ENCODE data around the gene TIMMDC1.
"Not testable (repeated sequence)": the region's sequence is repeated elsewhere in the genome, so short reads cannot be mapped to it uniquely, and the experiment has no call there.

Gene TIMMDC1

DNA sequence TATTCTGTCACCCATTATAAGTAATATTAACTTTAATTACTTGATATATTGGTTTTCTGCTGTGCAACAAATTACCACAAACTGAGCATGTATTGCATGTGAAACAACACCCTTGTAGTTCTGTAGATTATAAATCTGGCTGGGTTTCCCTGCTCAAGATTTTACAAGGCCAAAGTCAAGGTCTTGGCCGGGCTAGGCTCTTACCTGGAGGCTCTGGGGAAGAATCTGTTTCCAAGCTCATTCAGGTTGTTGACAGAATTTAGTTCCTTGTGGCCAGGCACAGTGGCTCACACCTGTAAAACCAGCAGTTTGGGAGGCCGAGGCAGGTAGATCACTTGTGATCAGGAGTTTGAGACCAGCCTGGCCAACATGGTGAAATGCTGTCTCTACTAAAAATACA, 16.3 kb downstream of the TIMMDC1 start:
- no peak for DNase-seq

DNA sequence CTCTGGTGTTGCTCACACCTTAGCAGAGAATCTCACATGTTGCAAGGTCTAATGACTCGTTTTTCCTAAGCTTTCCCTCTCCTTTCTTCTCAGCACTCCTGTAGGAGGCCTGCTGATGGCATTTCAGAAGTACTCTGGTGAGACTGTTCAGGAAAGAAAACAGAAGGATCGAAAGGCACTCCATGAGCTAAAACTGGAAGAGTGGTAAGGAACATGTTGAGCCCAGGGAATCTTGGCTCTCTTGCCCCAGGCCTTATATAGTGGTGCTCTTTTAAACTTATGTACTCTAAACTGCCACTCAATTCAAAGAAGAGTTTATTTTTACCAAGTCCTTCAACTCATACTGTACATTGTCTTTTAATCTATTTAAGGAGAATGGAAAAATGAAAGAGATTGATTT, 18.8 kb downstream of the TIMMDC1 start:
- DNase-seq: no peak

DNA sequence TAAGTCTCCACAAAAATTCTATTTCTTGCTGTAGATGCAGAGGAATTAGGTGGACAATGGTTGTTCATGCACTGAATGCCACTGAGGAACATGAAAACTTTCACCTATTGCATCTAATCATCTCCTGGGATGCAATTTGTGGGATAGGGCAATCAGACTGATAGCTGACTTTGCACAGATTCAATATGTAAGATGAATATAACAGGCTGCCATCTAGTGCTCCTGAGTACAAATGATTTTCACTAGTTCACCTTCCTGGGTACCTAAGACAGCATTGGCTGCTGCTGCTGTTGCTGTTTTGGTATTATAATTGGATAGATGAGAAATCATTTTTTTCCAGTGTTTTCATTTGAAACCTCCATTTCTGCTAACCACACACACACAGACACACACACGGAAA, 19.7 kb downstream of the TIMMDC1 start:
- DNase-seq: no peak

DNA sequence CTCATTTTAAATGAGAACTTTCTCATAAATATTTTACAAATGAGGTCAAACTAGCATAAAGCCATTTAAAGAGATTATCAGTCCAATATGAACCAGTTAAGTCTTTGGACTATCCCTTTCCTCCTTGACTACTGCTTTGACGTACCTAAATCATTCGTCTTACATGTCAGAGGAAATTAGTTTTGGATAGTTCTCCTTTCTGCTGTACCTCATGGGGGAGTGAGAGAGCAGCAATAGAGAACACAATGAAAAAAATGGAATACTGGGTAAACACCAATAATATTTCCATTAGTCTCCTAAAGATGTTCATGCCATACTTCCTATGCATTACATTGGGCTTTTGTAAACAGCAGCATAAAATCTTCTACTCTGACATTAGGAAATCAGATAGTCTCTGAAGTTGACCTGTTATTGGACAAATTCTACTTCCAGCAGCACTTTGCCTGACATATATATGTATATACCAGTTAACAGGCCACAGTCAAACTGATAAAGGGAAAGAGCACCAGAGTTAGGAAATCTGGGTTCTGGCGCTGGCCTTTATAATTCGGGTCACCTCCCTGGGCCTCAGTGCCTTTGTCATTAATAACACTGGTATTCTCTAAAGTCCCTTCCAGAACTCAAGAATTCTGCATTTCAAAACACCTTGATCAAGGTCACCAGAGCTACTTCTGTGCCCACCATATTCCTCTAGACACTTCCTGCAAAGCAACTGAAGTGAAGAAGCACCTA, 26.8 kb downstream of the TIMMDC1 start:
- DNase-seq: no peak

DNA sequence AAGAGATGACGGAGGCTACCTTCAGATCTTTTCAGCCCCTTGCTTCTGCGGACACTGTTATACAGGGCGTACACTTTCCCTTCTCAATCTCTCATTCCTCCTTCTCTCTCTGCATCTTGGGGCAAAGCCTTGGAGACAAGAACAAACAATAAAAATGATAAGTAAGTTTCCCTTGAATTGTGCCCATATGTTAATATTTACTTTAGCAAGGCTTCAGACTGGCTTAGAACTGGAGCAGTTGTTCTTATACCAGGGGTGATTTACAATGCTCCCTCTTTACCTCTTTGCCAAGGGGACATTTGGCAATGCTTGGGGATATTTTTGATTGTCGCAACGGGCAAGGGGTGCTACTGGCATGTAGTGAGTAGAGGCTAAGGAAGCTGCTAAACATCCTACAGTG, 29.4 kb downstream of the TIMMDC1 start:
- DNase-seq: no peak

DNA sequence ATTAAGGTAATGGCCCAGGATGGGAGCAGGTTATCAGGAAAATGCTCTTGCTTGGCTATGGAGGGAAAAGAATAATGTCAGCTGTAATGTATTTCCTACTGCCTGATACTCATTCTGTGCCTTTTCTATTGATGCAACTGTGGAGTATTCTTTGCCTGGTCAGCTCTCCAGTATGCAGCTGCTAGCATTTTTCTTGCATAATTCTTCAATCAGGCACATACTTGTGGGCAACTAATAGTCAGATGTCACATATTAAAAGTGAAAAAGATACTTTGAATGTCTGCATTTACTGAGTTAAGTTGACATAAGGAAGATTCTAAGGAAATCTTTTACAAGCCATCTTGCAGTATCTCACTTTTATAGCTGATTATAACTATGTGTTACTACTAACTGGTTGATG, 31.5 kb downstream of the TIMMDC1 start:
- DNase-seq: no peak

DNA sequence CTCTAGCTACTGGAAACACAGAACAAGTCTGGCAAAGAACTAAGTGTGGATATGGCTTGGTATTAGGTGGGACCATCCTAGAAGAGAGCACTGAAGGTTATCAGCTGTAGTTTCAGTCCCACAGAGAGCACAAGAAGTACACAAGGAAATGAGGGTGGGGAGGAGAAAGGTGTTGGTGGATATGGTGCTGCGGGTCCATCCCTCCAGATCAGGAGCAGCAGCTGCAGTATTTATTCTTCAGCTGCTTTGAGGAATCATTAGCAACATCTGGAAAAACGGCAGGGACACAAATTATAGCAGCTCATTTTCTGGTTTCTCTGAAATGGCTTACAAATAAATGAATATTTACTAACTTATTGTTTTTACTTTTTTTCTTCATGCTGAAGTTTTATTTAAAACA, 32.1 kb downstream of the TIMMDC1 start:
- DNase-seq: no peak

DNA sequence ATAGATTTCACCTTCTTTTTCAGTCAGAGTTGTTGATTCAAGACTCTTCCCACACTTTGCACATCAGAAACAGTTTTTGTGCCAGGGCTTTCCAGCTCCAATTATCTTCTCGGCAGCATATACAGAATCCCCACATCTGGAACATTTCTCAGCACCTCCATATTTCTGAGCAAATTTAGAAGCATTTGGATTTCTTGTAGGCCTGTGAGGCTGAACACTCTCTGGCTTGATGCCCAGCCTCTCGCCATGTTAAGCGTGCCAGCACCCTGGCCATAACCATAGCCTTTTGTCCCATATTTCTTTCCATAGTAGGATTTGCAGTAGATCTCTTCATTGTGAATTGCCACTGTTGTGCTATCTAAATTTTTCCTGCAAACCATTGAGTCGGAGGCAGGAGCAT, 32.8 kb downstream of the TIMMDC1 start:
- no peak for DNase-seq

DNA sequence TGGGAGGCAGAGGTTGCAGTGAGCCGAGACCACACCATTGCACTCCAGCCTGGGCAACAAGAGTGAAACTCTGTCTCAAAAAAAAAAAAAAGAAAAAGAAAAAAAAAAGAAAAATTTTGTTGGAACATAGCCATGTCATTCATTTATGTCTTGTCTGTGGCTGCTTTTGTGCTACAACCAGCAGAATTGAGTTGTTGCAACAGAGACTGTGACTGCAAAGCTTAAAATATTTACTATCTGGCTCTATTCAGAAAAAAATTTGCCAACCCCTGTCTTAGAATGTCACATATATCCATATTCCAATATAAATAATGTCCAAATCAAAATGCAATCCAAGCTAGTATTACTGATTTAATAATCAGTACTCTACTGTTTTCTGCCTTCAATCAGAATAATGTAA, 35.9 kb downstream of the TIMMDC1 start:
- no peak for DNase-seq

DNA sequence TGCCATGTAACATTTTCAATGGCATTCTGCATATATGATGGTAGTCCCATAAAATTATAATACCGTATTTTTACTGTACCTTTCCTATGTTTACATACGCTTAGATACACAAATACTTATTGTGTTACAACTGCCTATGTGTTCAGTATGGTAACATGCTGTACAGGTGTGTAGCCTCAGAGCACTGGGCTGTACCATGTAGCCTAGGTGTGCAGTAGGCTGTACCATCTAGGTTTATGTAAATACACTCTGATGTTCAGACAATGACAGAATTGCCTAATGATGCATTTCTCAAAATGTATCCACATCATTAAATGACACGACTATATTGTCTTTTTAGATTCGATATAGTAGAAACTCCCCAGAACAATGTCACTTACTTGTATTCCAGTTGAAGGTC, 38.4 kb downstream of the TIMMDC1 start:
- no peak for DNase-seq

DNA sequence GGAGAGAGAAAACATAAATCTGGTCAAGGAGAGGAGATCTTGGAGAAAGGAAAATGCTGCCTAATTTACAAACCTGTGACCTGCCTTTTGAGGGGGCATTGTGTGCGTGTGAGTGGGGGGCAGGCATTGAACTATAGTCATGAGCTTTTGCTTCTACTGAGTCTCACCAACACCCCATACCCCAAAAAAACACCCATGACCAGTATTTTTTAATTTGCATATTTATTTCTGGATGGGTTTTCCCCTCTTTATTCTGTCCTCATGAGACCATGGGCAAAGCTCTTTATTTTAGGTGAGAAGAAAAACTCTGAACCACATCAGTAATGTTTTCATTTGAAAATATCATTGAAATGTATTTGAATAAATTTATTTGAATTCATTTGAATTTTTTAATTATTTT, 40.4 kb downstream of the TIMMDC1 start:
- DNase-seq: no peak

DNA sequence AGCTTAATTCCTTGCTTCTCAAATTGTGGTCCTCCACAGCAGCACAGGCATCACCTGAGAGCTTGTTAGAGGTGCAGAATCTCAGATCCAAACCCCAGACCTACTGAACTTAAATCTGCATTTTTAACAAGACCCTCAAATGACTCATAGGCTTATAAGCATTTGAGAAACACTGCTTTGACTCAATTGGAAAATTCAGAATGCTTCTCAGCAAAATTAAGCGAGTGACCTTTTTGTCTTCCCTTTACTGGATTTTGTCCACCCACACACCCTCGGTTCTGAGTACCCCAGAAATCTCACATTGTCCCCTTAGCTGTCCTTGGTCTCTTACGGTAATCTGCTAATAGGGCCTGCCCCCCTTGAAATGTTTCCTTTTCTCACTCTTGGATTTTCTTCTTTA, 43.2 kb downstream of the TIMMDC1 start:
- DNase-seq: no peak

DNA sequence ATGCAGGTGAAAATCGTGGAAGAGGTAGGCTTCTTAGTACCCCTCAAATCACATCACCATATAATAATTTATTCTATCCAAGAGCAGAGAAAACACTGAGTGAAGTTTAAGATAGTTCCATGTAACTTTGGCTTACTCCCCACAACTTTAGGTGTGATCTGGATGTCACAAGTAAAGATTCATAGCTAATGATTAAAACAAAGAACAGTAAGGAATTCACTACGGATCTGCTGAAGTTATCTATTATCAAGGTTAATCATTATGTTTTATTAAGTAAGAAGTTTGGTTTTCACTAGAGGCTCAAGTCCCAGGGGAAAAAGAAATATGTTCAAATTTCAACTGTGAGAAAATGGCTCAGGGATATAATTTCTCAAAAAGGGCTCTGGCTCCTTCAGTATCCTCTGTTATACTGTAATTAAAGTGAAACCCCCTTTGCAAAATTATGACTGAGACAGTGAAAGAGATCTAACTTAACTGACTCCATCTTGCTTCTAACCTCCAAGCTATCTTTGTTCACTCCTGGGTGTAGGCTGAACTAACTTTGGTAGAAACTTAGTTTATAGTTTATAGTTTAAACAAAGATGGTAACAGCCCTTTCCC, 43.9 kb downstream of the TIMMDC1 start:
- no peak for DNase-seq

DNA sequence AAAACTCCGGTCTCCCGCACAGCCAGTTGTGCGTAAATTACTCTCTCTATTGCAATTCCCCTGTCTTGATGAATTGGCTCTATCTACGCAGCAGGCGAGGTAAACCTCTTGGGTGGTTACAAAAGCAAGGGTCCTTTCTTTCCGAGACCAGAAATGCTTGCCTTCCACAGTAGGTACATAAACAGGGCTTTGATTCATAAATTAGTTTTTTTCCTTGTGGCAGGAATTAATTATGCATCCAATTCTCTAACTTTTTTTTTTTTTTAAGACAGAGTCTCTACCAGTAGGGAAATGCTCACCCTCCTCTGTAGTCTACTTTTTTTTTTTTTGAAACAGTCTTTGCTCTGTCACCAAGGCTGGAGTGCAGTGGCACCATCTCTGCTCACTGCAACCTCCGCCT, 44.8 kb downstream of the TIMMDC1 start:
- no peak for DNase-seq

DNA sequence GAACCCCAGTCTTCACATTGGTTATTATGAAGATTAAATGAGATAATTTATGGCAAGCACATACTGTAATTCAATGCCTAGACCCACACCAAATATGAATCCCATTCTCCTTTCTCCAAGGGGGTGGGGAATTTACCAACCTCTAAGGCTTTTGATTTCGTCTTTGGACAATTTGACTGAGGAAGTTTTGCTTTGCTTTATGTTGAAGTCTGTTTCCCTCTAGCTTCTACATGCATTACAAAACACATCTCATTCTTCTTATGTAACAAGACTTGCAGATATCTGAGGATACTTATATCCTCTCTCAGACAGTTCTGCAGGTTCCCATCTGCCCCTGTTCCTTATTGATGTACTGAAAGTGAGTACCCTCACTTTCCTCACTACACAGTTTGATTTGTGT, 48.9 kb downstream of the TIMMDC1 start:
- no peak for DNase-seq

DNA sequence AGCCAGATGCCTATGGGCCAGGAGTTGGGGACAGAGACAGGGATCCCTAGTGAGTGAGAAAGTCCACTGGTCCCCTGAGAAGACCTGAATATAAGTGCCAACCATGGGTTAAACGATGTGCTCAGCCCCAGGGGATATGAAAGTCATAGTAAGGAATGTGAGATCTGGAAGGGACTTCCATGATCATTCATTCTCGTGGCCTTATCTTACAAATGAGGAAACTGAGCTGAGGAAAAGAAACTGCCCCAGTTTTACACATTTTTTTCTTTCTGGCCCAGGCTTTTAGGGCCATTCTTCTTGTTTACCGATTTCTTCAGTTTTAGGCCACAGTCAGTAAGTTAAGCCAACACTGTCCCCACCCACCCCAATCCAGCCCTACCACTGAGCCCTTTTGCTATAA, 50.0 kb downstream of the TIMMDC1 start:
- DNase-seq: no peak

DNA sequence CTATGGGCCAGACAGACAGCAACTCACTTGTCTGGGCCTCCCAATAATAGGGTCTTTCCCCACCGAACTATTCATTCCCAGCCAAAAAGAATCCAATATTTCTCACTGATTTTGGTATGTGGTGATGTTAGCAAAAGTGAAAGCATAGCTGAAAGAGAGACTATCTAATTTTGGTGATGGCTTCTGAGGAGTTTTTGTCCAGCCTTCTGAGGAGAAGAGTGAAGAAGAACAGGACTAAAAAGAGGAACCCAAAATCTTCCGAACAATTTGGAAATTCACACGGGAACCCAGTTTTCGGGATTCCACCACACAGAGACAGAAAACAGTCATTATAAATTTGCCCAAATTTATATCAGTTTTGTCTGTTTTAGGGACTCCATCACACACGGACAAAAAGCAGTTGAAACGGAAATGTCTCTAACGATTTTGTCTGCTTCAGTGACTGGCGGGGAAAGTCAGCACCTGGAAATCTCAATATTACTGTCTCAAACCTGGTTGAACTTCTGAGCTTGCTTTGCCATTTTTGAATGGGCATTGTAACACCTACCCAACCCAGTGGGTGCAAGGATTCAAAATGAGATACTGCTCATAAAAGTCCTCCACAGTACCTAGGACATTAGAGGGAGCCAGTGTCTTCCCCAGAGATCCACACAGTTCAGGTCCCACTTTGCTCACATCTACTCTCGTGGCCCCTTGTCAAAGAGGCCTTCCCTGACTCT, 52.0 kb downstream of the TIMMDC1 start:
- DNase-seq: no peak

DNA sequence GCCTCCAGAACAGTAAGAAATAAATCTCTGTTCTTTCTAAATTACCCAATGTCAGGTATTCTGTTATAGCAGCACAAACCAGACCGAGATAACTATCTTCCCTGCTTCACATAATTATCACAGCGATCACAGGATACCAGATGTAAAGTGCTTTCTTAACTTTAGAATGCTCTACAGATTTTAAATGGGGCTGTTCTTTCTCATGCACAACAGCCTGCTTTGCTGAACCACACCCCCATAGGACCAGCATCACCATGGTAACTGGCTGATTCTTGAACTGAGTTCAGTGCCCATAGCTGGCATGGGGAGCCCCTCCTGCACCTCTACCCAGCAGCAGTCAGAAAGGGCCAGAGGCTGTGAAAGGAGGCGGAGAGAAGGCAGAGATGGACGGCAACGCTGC, 53.3 kb downstream of the TIMMDC1 start:
- DNase-seq: no peak

DNA sequence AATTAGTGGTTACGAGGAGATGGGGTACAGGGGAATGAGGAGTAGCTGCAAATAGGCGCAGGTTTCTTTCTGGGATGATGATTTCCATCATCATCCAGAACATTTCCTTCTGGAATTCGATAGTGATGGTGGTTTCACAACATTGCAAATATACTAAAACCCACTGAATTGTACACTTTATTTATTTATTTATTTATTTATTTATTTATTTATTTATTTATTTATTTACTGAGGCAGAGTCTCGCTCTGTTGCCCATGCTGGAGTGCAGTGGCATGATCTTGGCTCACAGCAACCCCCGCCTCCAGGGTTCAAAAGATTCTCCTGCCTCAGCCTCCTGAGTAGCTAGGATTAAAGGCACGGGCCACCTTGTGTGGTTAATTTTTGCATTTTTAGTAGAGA, 54.6 kb downstream of the TIMMDC1 start:
- DNase-seq: not testable (repeated sequence)

DNA sequence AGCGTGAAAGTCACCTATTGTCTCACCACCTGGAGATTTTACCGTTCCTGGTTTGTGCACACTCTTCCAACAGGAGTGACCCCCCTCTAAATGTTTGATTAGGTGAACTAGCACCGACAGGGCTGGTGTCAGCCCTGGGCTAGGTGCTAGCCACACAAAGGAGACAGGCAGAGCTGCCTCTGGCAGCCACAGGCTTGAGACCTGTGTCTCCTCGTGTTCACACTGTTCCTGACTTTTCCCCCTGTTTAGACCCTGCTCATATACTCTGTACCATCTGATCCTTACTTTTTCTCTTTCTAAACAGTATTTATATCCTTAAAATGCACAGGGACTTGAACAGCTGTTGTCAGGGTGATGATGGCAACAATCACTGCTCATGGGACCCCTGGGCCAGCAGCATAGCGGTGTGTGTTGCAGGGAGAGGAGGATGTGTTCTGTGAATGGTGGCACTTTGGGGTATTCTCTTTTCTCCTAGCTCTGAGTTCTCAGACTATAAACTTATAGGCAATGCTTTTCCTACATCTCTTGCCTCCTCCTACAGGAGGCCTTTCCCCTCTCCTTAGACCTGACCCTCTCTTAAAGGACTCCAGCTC, 55.6 kb downstream of the TIMMDC1 start:
- no peak for DNase-seq

DNA sequence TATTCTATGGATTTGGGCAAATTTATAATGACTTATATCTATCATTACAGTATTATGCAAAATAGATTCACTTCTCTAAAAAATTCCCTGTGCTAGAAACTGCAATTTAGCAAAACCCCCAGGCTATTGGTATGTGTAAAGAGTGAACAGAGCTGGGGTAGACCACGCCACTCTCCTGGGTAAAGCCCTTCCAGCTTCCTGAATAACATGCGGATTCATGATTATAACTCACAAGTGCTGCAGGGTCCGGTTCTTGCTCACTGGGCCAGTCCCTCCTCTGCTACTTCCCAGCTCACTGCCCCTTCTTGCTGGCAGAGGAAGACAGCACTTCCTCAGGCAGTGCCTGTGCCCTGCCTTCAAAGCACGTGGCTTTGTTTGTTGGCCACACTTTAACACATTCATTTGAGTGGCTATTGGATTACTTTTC, 57.0 kb downstream of the TIMMDC1 start:
- DNase-seq: no peak

DNA sequence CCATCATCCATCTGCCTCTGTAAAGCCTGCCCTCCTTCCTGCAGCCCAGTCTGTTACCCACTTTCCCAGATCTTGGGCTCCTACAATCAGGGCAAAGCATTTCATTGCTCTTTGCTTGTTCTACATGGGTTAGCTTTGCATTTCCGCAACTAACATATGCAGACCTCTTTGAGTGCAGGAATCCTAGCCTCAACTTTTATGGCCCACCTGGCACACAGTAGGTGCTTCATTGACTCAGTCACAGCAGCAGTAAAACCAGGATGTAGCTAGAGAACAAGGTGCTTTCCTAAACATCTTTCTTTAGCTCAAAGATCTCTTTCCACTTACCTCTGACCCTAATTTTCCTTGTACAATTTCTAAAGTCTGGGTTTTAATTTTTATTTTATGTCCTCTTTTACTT, 57.6 kb downstream of the TIMMDC1 start:
- DNase-seq: no peak

DNA sequence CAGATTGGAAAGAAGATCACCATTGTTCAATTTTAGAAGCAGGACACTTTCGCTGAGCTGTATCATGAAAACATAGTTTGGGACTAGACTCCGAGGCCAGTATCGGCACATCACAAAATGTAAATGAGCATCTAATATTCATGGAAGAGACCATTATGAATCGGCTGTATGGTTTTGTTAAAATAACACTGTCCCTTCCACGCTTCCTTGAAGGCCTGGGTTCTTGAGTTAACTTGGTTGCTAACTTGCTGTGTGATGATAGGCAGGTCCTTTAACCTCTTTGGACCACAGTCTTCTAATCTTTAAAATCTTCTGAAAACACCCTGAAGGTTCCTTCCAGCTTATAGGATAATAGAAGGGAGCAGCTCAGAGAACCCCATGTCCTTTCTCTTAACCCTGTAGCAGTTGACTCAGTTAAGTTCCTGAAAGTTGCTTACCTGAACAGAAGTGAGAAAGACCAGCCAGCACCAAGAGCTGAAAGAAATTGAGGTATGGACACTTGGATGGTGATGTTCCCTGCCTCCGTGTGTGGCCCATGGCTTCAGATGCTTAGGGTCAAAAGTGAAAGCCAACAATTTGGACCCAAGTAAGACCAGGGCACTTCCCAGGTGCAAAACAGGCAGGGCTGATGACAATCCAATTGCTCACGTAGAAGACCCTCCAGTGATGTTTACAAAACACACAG, 59.0 kb downstream of the TIMMDC1 start:
- DNase-seq: no peak

All from T-helper 1 cell (primary cell).